Spleen (tissue), 7 donors: Measurements from ENCODE around the gene HDHD3.

Experiments used
- CTCF ChIP-seq, 11 experiments: fragments of 200-600 bp in 7 of 11; fragments of 450-650 bp in 4 of 11; sonication (generic) in 4 of 11; IDR thresholded peaks in 8 of 11; conservative IDR thresholded peaks in 3 of 11; 1 replicate in 7 of 11; 2 replicates in 4 of 11; pipeline versions ENCODE4 v1.4.0 to v1.8.0; 2016 to 2021; ENCODE audit warnings: antibody characterized with exemption in 11 of 11, inconsistent platforms in 4 of 11, mild to moderate bottlenecking in 1 of 11
- POLR2A ChIP-seq, 3 donors: fragments of 450-650 bp; IDR thresholded peaks; one replicate each; pipeline ENCODE4 v1.5.1; 2017; ENCODE audit warnings: antibody characterized with exemption in 3 of 3, mild to moderate bottlenecking in 1 of 3
- POLR2AphosphoS5 ChIP-seq, 3 donors: sonication (generic); formaldehyde crosslinking; IDR thresholded peaks; one replicate each; pipeline ENCODE4 v1.5.1; 2017; ENCODE audit warnings: antibody characterized with exemption in 3 of 3
- donor health status: DM: no; HTN: no; CAD: no; lungs with moderate emphysema.
- donor health status: DM: no; HTN: no; CAD: no.
- donor health status: DM: no; HTN: no; CAD: no.

GRCh38 chr9:113368982-113369854 lies 7.6 kb downstream of the HDHD3 start:
- no peak for TF ChIP-seq CTCF (IDR thresholded peaks at IDR 0.05 in 8 of 11, conservative IDR thresholded peaks at IDR 0.05 in 3 of 11)
- no peak for TF ChIP-seq POLR2A (IDR thresholded peaks at IDR 0.05)
- TF ChIP-seq POLR2AphosphoS5 (IDR thresholded peaks at IDR 0.05), result no peak
